ENCODE measurements around the gene C1QTNF5.
"Not testable (repeated sequence)": the region's sequence is repeated elsewhere in the genome, so short reads cannot be mapped to it uniquely, and the experiment has no call there.

Gene C1QTNF5

GRCh38 chr11:119340335-119341221 lies at the start of gene C1QTNF5:
Gene C1QTNF5 (minus strand): TSS chr11:119340883. CDS start chr11:119340397, 486 bp downstream.
- TF ChIP-seq CTCF (IDR thresholded peaks at IDR 0.05; ENCODE audit: low read depth, low read length): no peak
- peak within 1 kb of the TSS; percentile 50 to 64 for H3K4me3 ChIP-seq (replicated peaks in 1 of 2; ENCODE audit: low read depth in 2 of 2, low read length in 2 of 2)
- peak; percentile 39 to 95 for DNase-seq (ENCODE audit: low read depth in 2 of 2)

GRCh38 chr11:119389611-119390254 lies 49.0 kb upstream of the C1QTNF5 start:
- H3K4me3 ChIP-seq (replicated peaks in 1 of 2; ENCODE audit: low read depth in 2 of 2, low read length in 2 of 2): no peak overlapping the region
- no peak for DNase-seq (ENCODE audit: low read depth in 2 of 2)
- peak; percentile 56 for TF ChIP-seq CTCF (IDR thresholded peaks at IDR 0.05; ENCODE audit: low read depth, low read length)

- no peak for TF ChIP-seq CTCF (IDR thresholded peaks at IDR 0.05; ENCODE audit: low read depth, low read length)
- H3K4me3 ChIP-seq (replicated peaks in 1 of 2; ENCODE audit: low read depth in 2 of 2, low read length in 2 of 2): no peak overlapping the region
- DNase-seq (ENCODE audit: low read depth in 2 of 2): no peak
Observed at GRCh38 chr11:119388103-119388502, 47.4 kb upstream of the C1QTNF5 start.

- DNase-seq (ENCODE audit: low read depth in 2 of 2): no peak
- TF ChIP-seq CTCF (IDR thresholded peaks at IDR 0.05; ENCODE audit: low read depth, low read length): no peak
- no peak overlapping the region for H3K4me3 ChIP-seq (replicated peaks in 1 of 2; ENCODE audit: low read depth in 2 of 2, low read length in 2 of 2)
Observed at GRCh38 chr11:119384332-119384731, 43.6 kb upstream of the C1QTNF5 start.

- H3K4me3 ChIP-seq (replicated peaks in 1 of 2; ENCODE audit: low read depth in 2 of 2, low read length in 2 of 2); DNase-seq (ENCODE audit: low read depth in 2 of 2): not testable (repeated sequence)
Observed at GRCh38 chr11:119382513-119382912, 41.8 kb upstream of the C1QTNF5 start.

GRCh38 chr11:119382101-119382500 lies 41.4 kb upstream of the C1QTNF5 start:
- peak overlapping the region; percentile 52 to 54 for H3K4me3 ChIP-seq (replicated peaks in 1 of 2; ENCODE audit: low read depth in 2 of 2, low read length in 2 of 2)
- no peak for DNase-seq (ENCODE audit: low read depth in 2 of 2)
- no peak for TF ChIP-seq CTCF (IDR thresholded peaks at IDR 0.05; ENCODE audit: low read depth, low read length)

All from cardiac fibroblast (primary cell).